ENCODE data around the gene LDHAL6B.

Gene LDHAL6B

DNA sequence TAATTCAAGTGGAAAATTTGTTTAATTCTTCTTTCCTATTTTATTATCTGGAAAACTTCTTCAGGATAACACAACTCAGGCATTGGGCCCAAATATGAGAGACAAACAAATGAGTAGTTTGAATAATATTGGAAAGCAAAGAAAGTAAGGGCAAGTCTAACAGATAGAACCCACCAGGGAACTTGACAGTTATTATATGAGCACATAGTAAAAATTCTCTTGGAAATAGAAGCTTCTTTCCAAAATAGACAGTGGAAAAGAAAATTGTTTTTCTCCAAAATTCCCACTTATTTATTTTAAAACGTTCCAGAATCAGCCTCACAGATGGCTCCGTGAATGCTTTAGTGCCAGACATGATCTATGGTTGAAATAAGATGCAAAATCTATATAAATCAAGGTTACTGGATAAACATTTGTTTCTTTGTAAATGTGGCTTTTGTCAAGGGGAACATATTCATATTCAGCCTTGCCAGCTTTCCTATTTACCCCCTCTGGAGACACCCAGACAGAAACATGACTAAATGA lies 23.9 kb downstream of the LDHAL6B start:
- no peak for TF ChIP-seq CTCF (conservative IDR thresholded peaks at IDR 0.05; ENCODE audit: low read depth)
- POLR2A ChIA-PET (ENCODE audit: low non-redundant PET) = no interaction called here
- DNase-seq (ENCODE audit: low spot score) = no peak
- CTCF ChIA-PET = interaction anchor here (0.6 kb wide), 2 partner anchors 50 to 252 kb away, joined by 3 to 4 read pairs; no protein-coding TSS in a partner anchor
- H3K27ac ChIP-seq = no peak overlapping the region

- peak; percentile 8 for DNase-seq (ENCODE audit: low spot score)
- no peak for TF ChIP-seq CTCF (conservative IDR thresholded peaks at IDR 0.05; ENCODE audit: low read depth)
- ChIA-PET POLR2A (ENCODE audit: low non-redundant PET) (no interaction called here), CTCF (no interaction called here)
- H3K27ac ChIP-seq = no peak overlapping the region
Measured at GRCh38 chr15:59232476-59232875, 25.8 kb downstream of the LDHAL6B start.

GRCh38 chr15:59236394-59236793 lies 29.8 kb downstream of the LDHAL6B start:
- CTCF ChIA-PET = interaction anchor here (0.6 kb wide), 3 partner anchors 50 to 406 kb away, joined by 3 read pairs; no protein-coding TSS in a partner anchor
- POLR2A ChIA-PET (ENCODE audit: low non-redundant PET) = no interaction called here
- DNase-seq (ENCODE audit: low spot score) = no peak
- no peak for TF ChIP-seq CTCF (conservative IDR thresholded peaks at IDR 0.05; ENCODE audit: low read depth)
- no peak overlapping the region for H3K27ac ChIP-seq

DNA sequence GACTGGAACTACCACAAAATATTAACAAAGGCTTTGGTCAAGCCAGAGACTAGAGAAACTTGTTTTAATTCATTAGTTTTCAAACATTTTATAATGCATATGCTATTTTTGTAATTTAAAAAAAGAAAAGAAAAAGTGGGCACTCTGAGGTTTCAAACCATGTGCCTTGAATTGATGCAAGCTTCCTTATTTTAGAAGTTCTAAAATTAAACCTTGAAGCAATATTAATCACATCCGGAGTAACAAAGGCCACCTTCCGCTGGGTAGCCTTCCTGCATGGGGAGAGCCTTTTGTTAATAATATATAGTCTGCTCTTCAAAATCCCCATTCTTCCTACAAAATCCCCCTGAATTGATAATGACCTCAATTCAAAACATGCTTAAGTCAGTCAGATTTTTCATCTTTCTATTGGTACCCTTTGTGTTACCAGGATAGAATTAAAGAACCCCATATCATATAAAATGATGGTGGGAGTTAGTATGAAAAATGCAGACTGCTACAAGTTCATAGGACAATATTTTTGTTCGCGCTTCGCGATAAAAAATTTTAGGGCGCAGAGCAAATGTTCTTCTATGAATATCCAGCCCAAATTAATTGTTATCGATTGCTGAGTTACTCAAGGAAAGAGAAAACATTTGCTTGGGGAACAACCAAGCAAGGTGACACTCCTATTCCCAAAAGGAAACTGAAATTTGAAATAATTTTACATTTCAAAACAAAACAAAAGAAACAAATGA lies 30.6 kb downstream of the LDHAL6B start:
- TF ChIP-seq CTCF (conservative IDR thresholded peaks at IDR 0.05; ENCODE audit: low read depth) = no peak
- DNase-seq (ENCODE audit: low spot score) = no peak
- POLR2A ChIA-PET (ENCODE audit: low non-redundant PET) = no interaction called here
- H3K27ac ChIP-seq = no peak overlapping the region
- CTCF ChIA-PET = interaction anchor here (0.6 to 1.8 kb wide), 2 partner anchors 10 to 51 kb away, joined by 3 to 8 read pairs; no protein-coding TSS in a partner anchor

- no peak overlapping the region for H3K27ac ChIP-seq
- ChIA-PET CTCF (interaction anchor here (1.8 kb wide), 1 partner anchor 9 kb away, joined by 8 read pairs; no protein-coding TSS in a partner anchor), POLR2A (ENCODE audit: low non-redundant PET) (no interaction called here)
- no peak for TF ChIP-seq CTCF (conservative IDR thresholded peaks at IDR 0.05; ENCODE audit: low read depth)
- no peak for DNase-seq (ENCODE audit: low spot score)
Measured at GRCh38 chr15:59237924-59238331, 31.3 kb downstream of the LDHAL6B start.

DNA sequence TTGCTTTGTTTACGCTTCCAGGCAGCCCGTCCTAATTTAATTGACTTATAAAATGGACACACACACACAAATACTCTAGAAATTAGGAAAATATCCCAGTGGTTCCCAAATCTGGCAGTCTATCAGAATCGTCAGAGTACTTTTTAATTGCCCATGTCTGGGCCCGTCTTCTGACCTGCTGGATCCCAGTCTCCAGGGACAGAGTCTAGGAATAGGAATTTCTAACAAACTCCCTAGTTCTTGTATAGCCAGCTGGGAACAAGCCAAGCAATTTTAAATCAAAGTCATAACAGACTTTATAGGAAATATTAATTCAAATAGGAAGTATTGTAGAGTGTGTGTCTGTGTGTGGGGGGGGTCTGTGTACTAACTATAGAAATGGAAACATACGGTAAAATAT lies 33.4 kb downstream of the LDHAL6B start:
- no peak for TF ChIP-seq CTCF (conservative IDR thresholded peaks at IDR 0.05; ENCODE audit: low read depth)
- no peak overlapping the region for H3K27ac ChIP-seq
- ChIA-PET CTCF (no interaction called here), POLR2A (ENCODE audit: low non-redundant PET) (no interaction called here)
- DNase-seq (ENCODE audit: low spot score) = no peak
